GM10266 (cell line): Measurements from ENCODE around the gene PRPF18.

Experiments
- DNase-seq: peaks from one replicate; pipeline ENCODE4 v3.0.0; 2012; ENCODE audit errors: extremely low spot score
- CTCF ChIP-seq: IDR thresholded peaks from 2 replicates; pipeline ENCODE4 v1.5.1; 2012; ENCODE audit warnings: mild to moderate bottlenecking, low read depth; ENCODE audit not compliant: control insufficient read depth, insufficient read depth; ENCODE audit errors: missing control alignments

PRPF18 gene

GRCh38 chr10:13617116-13617515 lies 30.4 kb downstream of the PRPF18 start:
- no peak for DNase-seq
- TF ChIP-seq CTCF: no peak

- no peak for TF ChIP-seq CTCF
- no peak for DNase-seq
Measured at GRCh38 chr10:13621931-13622330, 35.2 kb downstream of the PRPF18 start.

- DNase-seq: no peak
- no peak for TF ChIP-seq CTCF
Measured at GRCh38 chr10:13624630-13625029, 37.9 kb downstream of the PRPF18 start.

GRCh38 chr10:13627459-13628310 lies 40.9 kb downstream of the PRPF18 start:
- no peak for DNase-seq
- TF ChIP-seq CTCF: no peak

- DNase-seq: no peak
- TF ChIP-seq CTCF: no peak
Measured at GRCh38 chr10:13628661-13629060, 41.9 kb downstream of the PRPF18 start.

GRCh38 chr10:13629116-13629515 lies 42.4 kb downstream of the PRPF18 start:
- no peak for TF ChIP-seq CTCF
- DNase-seq: no peak

- no peak for DNase-seq
- TF ChIP-seq CTCF: no peak
Measured at GRCh38 chr10:13630231-13630630, 43.5 kb downstream of the PRPF18 start.
